HG03095 (cell line): ENCODE measurements around the gene IER3.

Experiments used
- ATAC-seq: cut with Tn5 transposase; IDR thresholded peaks from one replicate; pipeline ENCODE4 v1.9.1; 2021; ENCODE audit warnings: moderate library complexity; ENCODE audit not compliant: unreplicated experiment

IER3 gene, protein sequence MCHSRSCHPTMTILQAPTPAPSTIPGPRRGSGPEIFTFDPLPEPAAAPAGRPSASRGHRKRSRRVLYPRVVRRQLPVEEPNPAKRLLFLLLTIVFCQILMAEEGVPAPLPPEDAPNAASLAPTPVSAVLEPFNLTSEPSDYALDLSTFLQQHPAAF

GRCh38 chr6:30744054-30744805 is at the start of gene IER3:
IER3 (minus strand) TSS chr6:30744547; CDS start chr6:30744518, 29 bp downstream.
- ATAC-seq = no peak

GRCh38 chr6:30793521-30794194 is 49.3 kb upstream of the IER3 start:
- no peak for ATAC-seq

- ATAC-seq = no peak
These were observed 48.4 kb upstream of the IER3 start for GRCh38 chr6:30792786-30793185.

DNA sequence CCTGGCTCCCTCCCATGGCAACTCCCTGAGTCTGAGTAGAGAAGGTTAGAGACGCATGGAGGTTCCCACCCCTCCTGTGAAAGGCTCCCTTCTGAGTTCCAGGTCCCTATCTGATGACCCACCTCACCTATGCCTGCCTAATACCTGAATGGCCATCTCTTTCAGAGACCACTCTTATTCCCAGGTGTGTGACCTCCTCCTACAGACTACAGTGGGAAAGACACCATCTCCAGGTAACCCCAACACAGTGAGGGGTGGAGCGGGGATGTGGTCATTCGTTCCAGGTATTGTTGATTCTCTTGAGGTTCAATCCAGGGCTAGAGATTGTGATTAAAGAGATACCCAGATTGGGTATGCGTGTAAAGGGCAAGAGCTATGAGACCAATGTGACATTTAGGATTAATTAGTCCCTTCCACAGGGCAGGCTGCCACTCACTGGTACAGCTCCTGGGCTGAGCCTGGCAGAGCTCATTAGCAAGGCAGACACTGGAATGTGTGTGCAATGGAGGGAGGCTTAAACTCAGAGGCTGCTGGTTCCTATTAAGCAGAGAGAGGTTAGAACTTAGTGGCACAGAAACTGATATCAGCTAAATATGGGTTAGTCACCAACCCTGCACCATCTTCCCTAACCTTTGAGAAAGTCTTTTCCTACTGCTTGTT is 46.5 kb upstream of the IER3 start:
- ATAC-seq = no peak

- no peak for ATAC-seq
These were observed 45.3 kb upstream of the IER3 start for GRCh38 chr6:30789606-30790005.

DNA sequence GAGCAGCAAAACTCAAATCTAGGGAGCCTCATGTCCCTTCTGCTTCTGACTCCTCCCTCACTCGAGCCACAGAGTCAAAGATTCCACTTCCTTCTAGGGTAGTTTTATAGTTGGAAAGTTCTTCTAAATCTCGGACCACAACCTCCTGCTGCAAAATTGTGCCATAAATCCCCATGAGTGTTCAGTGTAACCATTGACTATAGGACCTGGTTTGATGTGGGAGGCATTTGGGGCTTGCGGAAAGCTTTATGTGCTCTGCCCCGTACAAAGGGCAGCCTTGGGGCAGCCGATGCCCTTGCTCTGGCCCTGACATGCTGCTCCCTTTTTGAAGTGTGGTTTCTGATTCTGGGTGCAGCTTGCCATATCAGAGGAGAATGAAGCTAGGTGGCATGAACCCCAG is 43.6 kb upstream of the IER3 start:
- ATAC-seq = no peak

DNA sequence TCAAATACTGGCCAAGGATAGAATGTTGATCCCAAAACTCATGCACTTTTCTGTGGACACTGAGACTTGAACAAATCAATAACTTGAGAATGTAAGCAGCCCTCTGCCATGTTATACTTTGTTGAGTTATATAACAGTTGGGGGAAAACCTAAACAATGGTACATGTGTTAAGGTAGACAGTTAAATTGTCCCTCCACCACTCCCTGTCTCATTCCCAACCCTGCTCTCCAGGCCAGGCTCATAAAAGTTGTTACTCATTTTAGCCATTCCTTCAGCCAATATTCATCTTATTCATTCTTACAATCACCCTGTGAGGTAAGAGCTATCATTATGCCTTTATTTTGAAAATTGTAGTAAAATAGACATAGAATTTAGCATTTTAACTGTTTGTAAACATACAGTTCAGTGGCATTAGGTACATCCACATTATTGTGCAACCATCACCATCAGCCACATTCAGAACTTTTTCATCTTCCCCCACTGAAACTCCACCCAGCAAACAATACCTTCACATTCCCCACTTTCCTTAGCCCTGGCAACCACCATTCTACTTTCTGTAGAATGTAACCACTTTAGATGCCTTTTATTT is 38.2 kb upstream of the IER3 start:
- no peak for ATAC-seq

- ATAC-seq = no peak
These were observed 37.5 kb upstream of the IER3 start for GRCh38 chr6:30781743-30782424.

DNA sequence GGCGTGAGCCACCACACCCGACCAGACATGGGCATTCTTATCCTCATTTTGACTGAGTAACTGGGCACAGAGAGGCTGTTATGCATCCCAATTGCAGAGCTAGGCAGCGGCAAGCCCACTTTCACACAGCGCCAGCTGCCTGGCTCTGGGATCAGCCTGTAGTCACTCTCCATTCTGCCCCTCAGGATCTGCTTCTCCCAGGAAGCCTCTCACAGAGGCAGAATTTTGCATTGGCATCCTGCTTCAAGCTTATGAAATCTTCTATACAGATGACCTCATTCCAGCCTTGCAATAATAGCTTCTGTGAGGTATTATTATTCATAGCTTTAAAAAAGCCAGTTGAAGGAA is 37.0 kb upstream of the IER3 start:
- ATAC-seq = no peak

- ATAC-seq = no peak
These were observed 36.2 kb upstream of the IER3 start for GRCh38 chr6:30780642-30780920.

- no peak for ATAC-seq
These were observed 35.7 kb upstream of the IER3 start for GRCh38 chr6:30779850-30780641.

GRCh38 chr6:30778001-30778635 is 33.8 kb upstream of the IER3 start:
- ATAC-seq = no peak

DNA sequence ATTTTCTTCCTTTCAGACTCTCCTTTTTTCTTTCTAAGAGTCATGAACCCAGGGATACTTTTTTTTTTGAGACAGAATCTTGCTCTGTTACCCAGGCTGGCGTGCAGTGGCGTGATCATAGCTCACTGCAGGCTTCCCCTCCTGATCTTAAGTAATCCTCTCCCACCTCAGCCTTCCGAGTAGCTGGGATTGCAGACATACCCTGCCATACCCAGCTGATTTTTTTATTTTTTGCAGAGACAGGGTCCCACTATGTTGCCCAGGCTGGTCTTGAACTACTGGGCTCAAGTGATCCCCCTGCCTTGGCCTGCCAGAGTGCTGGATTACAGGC is 32.8 kb upstream of the IER3 start:
- ATAC-seq = no peak

DNA sequence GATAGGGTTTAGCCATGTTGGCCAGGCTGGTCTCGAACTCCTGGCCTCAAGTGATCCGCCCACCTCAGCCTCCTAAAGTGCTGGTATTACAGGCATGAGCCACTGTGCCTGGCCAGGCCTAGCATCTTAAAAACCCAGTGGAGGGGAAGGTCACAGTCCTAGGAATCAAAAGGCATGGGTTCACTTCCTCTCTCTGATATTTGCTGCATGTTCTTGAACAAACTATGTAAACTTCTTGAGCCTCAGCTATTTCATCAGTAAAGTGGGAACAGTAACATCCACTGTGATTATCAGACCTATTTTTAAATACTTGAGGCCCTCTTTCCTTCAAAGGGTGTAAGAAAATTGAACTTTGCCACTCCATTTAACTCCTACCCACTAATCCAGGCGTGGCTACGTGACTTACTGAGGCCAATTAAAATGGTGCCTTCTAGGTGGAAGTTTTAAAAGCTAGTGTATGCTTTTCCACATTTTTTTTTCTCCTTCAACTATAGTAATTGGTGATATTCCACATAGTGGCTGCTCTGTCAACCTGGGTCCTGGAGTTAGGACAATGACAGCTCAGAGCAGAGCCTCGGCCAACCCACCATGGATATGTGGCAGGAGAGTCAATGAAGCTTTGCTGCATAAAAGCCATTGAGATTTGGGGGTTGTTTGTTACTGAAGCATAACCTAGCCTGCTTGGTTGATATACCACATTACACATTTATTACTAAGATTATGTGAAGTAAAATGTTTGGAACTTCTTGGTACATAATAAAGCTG is 32.2 kb upstream of the IER3 start:
- ATAC-seq = no peak

DNA sequence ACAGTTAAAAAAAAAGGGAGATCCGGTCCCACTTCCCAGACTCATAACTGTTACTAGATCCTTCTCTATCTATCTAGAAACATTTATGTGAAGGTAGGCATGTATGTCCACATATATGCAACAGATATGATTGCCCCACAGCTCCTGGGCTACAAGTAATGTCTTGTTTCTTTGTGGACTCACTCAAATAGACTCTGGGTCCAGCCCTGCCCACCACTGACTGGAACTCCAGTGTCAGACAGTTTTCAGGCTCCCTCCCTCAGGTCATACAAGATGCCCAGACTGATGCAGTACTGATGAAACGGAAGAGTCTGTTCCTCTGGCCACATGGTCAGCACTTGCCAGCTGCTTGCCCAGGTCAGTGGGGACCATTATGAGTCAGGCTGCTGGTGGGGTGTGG is 30.8 kb upstream of the IER3 start:
- no peak for ATAC-seq

DNA sequence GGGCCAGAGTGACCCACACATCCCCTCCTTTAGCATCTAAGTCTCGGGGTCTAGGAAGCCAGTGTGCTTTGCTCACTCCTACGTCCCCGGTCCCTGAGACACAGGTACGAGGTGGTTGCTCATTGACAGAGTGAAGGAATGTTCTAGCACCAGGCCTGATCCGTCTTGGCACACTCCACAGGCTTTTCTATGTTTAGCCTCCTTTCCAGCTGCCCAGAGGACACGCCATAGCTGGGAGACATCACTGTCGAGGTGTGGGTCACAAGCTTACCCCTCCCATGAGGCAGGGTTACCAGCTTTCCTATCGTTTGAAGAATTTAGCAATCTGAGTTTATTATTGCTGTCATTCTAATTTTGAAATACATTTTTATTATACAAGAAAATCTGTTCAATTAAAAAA is 30.4 kb upstream of the IER3 start:
- no peak for ATAC-seq

DNA sequence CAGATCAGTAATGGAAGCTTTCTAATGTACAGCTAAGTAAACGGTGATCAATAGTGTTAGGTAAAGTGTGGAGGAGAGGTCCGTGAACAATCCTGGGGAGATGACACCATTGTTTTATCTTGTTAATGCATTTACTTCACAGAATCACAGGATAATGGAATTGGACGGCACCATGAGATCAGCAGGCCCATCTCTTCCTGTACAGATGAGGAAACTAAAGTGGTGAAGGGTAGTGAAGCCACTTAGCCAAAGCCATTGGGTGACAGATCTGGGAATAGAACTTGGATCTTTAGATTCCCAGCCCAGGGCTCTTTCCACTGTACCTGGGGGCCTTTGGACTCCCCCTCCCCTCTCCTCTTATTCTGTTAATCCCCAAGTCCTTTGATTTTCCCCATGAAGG is 26.2 kb upstream of the IER3 start:
- ATAC-seq = no peak

DNA sequence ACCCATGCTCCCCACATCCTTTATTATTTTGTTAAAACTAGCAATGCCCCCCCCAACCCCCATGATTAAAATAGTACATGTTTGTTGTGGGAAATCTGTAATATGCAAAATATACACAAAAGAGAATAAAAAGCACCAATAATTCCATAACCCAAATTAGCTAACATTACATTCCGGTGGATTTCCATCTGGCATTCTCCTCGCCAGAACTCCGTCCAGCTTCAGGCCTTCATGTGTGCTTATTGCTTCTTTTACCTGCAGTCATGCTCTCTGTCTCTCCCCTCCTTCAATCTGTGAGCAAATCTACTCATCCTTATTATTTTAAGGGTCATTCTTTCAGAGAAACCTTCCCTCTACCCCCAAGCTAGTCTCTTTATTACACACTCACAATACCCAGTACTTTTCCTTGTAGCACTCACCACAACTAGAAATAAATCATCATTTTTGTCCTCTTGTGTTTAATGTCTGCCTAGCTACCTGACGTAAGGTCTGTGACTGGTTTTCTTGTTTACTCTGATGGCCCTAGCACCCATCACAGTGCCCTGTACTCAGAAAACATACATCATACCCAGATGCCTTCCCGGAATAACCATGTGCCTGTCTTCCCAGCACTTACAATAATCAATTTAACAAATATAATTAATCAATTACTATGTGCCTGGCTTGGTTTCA is 25.6 kb upstream of the IER3 start:
- no peak for ATAC-seq
